CD4-positive, alpha-beta T cell treated with Interleukin-21 for 1 hour (primary cell): ENCODE data around the gene DCHS1.

ENCODE experiments used
- DNase-seq: peaks from one replicate; pipeline ENCODE4 v3.0.0-alpha.2; 2020

The DCHS1 gene

DNA sequence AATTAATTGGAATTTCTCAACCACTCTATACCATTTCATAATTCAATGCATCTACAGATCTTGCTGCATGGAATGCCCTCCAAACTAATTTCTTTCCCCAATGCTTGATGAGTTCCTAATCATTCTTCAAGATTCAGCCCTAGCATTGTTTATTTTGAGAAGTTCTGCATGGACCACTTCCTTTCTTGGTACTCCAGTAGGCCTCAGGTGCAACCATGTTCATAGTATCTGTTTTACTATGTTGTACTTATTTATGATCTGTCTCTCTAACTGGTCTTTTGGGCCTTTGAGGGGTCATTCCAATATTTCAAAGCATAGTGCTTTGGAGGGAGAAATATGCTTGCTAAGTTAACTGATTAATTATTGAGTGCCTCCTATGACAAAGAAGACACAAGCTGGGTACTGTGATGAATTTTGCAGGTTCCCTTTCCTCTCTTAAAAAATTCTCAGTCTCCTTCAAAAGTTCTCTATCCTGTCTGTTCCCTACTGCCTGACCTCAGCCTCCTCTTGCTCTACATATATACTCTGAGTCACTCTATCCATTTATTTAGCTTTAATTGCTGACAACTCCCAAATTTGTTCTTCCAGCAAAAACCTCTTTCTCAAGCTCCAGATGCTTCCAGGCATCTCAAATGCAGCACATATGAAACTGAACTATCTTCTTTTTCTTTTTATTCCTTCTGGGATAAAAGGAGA is 18.1 kb upstream of the DCHS1 start:
- DNase-seq = no peak

DNA sequence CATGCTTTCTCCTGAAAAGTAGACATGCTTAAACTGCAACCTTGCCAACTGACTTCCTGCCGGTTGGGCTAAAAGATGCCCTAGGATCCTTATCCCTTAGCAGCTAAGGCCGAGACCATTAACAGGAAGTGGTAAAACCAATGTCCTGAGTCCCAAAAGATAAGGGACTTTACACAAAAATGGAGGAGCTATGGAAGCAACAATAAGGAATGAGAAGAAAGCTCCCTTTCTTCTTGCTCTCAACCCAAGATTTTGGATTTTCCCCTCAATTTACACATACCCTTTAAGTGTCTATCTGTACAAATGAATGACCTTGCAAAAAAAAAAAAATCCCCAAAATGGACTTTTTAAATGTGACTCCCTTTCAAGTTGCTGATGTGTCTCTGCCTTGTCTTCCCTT is 16.4 kb upstream of the DCHS1 start:
- DNase-seq = no peak

DNA sequence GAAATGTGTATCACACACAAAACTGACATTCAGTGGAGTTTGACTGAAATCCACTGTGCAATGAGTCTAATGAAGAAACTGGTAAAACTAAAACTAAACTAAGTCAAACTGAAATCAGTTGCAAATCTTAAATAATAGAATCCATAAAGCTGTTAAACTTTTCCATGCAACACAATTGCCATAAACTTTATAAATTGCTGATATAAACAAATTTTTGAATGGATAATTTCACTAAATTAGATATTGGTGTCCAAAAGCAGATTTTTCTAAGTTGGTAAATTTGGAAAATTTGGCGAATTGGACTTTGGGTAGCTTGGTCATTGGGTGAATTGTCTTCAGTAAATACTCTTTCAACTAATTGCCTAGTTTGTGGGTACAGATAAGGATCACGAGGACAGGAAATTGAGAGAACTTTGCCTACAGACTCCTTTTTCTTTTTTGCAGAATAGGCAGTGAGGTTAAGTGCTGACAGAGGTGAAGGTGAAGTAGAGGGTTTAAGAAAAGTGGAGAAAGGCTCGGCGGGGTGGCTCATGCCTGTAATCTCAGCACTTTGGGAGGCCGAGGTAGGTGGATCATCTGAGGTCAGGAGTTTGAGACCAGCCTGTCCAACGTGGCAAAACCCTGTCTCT is 14.7 kb upstream of the DCHS1 start:
- DNase-seq = peak; percentile 38

DNA sequence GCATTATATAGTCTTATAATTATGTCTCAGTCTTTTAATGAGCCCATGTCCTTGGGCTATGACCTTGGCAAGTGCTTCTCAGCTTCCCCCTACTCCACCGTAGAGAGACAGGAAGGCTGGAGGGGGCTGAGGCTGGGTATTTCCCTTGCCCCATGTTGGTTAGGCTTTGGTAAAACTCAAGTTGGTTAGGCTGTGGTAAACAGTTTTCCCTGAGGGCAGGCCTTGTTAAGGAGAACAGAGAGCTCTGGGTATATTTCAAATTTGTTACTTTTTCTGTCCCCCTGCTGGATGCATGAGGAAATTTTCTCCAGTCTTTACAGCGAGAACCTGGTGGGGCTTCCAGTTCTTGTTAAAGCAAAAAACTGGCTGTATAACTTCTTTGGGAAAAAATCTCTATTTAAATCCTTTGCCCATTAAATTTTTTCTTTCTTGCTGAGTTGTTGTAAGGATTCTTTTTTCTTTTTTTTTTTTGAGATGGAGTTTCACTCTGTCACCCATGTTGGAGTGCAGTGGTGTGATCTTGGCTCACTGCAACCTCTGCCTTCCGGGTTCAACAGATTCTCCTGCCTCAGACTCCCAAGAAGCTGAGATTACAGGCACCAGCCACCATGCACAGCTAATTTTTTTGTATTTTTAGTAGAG is 12.2 kb upstream of the DCHS1 start:
- peak; percentile 82 for DNase-seq

DNA sequence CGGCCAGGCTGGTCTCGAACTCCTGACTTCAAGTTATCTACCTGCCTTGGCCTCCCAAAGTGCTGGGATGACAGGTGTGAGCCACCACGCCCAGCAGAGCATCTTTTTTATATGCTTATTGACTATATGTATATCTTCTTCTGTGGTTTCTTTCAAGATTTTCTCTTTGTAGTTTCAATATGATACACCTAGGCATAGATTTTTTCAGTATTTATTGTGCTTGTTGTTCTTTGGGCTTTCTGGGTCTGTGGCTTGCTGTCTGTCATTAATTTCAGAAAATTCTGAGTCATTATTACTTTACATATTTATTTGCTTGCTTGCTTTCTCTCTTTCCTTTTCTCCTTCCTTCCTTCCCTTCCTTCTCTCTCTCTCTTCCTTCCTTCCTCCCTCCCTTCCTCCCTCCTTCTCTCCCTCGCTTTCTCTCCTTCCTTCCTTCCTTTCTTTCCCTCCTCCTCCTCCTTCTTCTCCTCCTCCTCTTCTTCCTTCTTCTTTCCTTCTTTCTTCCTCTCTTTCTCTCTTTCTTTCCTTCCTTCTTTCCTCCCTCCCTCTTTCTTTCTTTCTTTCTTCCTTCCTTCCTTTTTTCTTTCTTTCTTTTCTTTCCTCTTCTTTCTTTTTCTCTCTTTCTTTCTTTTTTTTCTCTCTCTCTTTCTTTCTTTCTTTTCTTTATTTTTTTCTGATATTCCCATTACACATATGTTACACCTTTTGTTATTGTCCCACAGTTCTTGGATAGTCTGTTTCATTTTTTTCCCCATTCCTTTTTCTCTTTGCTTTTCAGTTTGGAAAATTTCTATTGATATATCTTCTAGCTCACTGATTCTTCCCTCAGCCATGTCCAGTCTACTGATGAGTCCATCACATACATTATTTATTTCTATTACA is 10.9 kb upstream of the DCHS1 start:
- DNase-seq = no peak

DNA sequence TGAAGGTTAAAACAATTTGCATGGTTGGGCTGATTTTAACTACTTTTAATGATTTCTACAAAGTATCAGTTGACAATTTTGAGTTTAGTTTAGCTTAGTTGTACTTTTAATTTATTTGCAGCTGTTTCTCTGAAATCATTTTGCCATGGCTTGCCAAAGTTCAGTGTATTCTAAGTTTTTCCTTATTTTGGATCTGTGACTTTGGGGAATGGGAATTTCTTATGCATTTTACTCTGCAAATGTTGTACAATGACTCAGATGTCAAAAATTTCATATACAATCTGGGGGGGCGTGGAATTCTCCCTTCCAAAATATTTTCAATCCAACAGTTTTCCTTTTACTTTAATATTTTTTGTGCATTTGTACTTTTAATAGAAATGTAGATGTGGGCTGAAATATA is 8.9 kb upstream of the DCHS1 start:
- DNase-seq = no peak

DNA sequence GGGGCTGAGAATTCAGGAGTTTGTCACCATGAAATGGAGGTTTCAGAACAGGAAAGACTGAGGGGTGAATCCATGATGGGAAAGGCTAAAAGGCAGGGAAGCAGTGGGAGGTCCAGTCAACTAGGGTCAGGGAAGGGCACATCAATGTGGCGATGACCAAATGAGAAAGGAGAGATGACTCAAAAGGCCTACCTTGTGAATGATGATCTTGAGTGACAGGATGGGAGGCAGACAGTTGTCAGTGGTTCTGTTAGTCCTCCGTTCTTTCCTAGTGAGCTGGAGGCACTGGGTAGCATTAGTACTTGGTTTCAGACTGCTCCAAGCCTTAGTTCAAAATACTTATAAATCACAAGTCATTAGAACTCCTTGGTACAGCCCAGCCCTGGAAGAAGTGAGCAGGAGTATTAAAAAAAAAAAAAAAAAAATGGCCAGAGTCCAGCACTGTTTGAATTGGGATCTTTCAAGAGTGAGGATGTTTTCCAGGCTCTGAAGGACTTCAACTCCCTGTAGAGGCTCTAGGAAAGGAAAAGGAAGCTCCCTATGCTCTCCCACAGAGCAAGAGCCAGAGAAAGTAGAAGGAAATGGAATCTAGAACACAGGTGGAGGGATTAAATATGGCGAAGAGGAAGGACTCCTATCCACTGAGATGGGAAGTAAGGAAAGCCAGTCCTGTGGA is 8.3 kb upstream of the DCHS1 start:
- no peak for DNase-seq

DNA sequence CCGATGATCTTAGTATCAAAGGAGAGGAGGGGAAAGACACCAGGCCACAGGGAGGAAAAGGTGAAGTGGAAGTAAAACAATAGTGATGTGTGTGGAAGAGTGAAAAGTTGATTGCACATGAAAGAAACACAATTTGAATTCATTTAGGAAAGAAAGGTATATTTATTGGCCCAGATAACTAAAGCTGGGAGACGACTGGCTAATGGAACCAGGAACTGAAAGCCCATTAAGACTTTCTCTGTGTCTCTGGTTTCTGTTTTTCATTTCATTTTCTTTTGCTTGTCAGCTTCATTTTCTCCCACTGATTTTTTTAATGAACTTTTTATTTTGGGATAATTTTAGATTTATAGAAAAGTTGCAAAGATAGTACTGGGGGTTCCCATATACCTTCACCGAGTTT is 5.1 kb upstream of the DCHS1 start:
- no peak for DNase-seq

DNA sequence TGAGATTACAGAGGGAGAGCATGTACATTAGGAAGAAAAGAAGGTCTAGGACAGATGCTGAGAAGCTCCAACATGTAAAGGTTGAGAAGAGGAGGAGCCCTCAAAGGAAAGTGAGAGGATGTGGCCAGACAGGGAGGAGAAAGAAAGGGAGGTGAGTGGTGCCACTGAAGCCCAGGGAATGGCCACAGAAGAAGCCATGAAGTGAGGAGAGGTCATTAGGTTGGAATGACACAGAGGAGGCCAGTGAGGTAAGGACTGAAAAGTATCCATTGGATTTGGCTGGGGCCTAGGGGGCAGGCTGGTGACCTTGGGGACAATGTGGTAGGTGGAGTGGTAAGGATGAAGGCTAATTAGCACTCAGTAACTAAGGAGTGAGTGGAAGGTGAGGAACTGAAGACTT is 3.0 kb upstream of the DCHS1 start:
- no peak for DNase-seq

DNA sequence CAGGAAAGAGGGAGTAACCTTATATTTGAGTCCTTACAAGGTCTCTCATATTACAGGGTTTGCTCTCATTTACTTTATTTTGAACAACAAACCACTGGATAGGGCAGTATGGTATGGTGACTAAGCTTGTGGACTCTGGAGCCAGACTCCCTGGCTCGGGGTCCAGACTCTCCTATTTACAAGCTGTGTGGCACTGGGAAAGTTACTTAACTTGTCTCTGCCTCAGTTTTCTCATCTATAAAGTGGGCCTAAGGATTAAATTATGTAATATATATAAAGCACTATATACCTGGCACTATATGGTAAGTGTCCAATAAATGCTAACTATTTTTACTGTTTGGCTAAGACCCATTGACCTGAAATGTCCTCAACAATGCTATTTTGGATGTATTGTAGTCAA is 1.7 kb upstream of the DCHS1 start:
- DNase-seq = no peak

DNA sequence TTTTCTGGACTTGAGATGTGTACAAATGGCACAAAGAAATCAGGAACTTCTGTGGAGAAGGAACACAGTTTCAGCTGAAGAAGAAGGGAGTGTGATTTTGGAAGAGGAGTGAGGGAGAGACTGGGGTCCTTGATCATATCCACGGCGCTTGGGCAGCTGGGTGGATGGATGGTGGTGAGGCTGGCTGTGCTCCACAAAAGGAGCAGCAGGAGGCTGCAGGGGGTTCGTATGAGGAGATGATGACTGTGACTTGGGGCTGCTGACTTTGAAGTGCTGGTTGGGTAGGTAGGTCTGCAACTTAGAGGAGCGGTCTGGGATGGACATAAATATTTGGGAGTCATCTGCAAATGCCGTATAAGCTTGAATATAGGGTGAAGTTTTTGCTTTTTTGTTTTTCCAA is 1.3 kb upstream of the DCHS1 start:
- DNase-seq = no peak

DNA sequence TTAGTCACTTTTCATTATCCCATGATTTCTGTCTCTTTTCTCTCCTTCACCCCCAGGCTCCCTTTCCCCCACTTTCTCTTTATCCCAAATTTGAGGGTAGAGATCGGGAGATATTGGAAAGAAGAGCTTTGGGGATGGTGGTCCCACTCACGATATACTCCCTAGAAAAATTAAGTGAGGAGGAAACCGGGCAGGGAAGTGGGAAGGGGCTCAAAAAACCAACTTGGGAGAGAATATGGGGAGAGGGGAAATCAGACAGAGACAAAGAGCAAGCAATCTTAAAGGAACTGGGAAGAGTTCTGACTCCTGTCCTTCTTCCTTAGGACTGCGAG is 941 bp upstream of the DCHS1 start:
- no peak for DNase-seq

DNA sequence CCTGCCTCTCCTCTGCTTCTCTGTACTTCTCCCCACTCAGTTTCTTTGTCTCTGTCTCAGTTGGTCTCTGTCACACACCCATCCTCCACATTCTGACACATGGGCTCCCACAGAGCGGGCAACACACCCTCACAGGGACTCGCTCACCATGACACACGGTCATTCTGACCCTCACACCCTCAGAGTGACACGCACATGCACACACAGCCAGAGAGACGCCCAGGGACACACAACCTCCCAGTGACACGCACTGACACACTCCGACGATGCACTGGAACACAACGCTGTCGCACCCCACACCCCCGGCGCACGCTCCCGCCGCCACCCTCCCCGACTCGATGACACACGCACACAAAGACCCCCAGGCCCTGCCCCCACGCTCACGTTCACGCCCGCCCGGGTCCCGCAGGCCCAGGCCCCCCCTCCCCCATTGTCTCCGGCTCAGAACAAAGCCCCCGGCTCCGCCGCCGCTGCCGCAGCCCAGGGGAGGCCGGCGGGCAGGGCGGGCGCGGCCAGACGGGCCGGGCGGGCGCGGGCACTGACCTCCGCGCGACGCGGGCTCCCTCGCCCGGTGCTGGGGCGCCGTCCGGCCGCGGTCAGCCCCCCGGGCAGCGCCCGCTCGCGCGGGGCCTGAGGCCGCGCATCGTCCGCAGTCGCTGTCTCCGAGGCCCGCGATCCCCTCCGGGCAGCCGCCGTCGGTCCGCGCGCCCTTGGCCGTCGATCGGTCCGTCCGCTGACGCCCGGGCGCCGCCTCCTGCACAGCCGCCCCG is 404 bp downstream of the DCHS1 start:
- peak; percentile 33 for DNase-seq

DNA sequence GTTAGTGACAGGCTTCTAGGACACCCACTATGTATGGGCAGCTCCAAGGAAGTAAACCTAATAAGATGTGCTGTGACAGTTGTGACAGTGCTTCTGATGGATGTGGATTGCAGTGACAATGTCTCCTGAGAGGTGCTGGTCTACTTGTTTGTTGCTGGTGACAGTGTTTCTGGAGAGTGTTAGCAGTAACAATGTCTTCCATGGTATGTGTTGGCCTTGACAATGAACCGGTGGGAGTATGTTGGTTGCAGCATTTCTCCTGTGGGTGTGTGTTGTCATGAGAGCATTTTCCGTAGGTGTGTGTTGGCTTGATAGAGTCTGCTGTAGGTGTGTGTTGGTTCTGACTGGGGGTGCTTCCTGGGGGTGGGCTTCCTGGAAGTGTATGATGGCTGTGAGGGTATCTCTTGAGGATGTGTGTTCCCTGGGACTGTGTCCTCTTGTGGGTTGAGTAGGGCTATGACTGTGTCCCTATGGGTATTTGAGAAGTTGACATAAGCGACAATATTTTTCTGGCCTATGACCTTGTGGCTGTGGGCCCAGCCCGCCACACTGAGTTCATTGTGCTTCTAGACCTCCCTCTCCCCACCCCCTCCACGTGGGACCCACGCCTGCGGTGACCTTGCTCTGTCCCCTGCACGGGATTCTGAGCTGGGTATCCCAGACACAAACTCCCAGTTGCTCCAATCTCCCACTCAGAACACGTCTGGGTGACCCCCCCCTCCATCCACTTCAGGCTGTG is 1.2 kb downstream of the DCHS1 start:
- DNase-seq = no peak

DNA sequence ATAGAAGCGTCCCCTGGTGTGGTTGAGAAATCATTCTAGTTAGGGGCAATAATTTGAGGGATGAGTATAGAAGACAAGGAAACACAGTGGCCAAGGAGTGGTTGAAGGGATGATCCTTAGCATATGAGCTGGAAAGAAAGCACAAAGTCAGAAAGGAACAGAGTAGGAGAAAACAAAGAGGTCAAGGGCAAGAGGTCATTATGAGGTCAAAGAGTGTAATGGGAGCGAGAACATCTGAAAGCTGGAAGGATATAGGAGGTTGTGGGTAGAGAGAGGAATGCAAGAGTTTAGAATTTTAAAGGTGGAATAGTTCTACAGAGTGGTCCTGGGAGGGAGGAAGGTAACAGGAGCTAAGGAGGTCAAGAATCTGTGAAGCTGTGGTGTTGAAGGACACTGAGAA is 2.0 kb downstream of the DCHS1 start:
- no peak for DNase-seq

DNA sequence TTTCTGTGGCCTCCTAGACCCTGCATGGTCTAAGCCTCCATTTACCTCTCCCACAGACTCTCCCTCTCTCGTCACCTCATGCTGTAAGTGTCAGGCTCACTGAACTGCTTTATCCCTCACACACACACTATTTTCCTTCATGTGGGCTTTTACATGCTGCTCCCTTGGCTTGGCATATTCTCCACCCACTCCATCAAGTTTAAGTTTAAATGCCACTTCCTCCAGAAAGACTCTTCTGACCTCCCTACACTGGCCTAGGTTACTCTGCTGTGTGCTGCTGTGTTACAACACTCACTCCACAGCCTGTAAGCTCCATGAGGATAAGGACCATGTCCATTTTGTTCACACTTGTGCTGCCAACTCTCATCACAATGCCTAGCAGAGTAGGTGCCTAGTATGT is 2.5 kb downstream of the DCHS1 start:
- DNase-seq = no peak

DNA sequence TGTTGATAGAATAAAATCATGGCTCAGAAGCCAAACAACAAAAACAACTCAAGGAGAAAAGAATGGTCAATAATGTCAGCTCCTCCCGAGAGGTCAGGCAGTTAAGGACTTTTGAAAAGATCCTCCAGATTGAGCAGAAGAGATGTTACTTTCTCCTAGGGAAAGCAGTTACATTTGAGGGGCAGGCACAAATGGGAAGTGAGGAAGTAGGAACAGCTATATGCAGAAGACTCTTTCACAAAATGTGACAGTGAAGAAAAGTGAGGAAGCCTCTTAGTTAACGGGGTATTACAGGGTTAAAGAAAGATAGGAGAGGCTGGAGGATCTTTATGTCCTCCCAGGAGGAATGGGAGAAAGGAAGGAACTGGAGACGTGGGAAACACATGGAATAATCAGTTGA is 3.4 kb downstream of the DCHS1 start:
- no peak for DNase-seq

DNA sequence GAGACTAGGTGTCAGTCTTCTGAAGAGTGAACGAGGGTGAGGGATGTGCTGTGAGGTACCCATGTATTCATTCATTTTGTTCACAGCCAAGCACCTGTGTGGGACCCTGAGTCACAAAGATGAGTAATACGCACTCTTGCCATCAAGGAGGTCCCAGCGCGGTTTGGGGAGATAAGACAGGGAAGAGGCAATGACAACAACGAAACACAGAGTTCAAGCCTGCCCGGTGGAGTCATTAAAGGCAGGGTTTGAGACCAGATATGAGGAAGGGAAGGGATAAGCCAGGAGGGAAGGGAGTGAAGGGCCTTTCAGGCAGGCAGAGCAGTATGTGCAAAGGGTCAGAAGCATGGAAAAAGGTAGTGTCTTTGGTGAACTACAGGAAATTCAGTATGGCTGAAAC is 4.6 kb downstream of the DCHS1 start:
- no peak for DNase-seq

DNA sequence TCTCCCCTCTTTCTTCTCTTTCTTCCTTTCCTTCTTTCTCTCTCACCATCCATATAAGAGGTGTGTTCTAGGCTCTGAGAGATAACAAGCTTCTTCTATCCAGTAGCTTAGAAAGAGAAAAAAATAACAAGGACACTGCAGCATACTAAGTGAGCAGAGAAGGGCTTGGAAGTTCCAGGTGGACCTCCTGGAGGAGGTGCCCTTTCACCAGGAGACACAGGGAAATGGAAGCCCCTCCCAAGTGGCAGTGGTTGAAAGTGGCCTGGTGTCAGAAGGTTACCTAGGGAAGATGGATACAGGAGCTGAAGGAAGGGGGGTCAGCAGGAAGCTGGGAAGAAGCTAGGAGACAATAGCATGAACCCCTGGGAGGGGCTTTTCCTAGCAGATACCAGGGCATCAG is 5.5 kb downstream of the DCHS1 start:
- no peak for DNase-seq

DNA sequence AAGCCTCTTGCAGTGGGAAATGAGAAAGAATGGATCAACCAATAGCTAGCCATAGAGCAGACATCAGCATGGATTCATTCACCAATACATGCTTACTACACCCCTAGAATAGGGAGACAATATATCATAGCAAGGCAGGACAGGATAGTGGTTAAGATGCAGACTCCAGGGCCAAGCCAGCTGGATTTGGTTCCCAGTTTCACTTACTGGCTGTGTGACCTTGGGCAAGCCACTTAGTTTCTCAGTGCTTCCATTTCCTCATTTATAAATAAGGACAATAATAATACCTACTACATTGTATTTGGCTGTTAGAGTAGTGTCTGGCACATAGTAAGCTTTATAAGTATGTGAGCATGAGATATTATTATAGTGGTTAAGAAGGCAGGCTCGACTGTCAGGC is 7.1 kb downstream of the DCHS1 start:
- DNase-seq = no peak

DNA sequence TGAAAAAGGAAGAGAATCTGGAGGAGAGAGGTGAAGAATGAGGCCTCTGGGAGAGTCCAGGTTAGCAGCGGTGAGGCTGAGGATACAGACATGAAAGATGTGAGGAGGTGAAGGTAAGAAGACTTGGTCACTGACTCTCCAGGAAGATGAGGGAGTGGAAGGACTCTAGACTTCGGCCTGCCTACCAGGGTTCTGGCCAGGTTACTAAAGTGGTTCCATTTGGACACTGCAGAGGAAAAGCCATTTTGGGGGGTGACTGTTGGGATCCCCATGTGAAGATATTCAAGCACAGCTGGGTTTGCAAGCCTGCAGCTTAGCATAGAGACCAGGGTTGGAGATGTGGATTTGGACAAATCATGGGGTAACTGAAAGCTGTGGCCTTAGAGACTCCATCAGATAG is 7.8 kb downstream of the DCHS1 start:
- DNase-seq = no peak
